Measurements from ENCODE around the gene BPIFB4.

The BPIFB4 gene

GRCh38 chr20:33113387-33113908, 34.0 kb downstream of the BPIFB4 start:
- TF ChIP-seq CTCF (IDR thresholded peaks at IDR 0.05) = no peak

- TF ChIP-seq CTCF (IDR thresholded peaks at IDR 0.05) = no peak
These were observed 40.6 kb downstream of the BPIFB4 start for GRCh38 chr20:33119725-33120720.

- no peak for TF ChIP-seq CTCF (IDR thresholded peaks at IDR 0.05)
These were observed 41.5 kb downstream of the BPIFB4 start for GRCh38 chr20:33120934-33121333.

GRCh38 chr20:33124261-33124660, 44.8 kb downstream of the BPIFB4 start:
- no peak for TF ChIP-seq CTCF (IDR thresholded peaks at IDR 0.05)

GRCh38 chr20:33124994-33125393, 45.6 kb downstream of the BPIFB4 start:
- TF ChIP-seq CTCF (IDR thresholded peaks at IDR 0.05) = no peak

- TF ChIP-seq CTCF (IDR thresholded peaks at IDR 0.05) = no peak
These were observed 46.5 kb downstream of the BPIFB4 start for GRCh38 chr20:33125983-33126382.

- no peak for TF ChIP-seq CTCF (IDR thresholded peaks at IDR 0.05)
These were observed 48.1 kb downstream of the BPIFB4 start for GRCh38 chr20:33127422-33128097.

Data from LNCAP (cell line).